ENCODE data around the gene OBSL1.

OBSL1 gene

DNA sequence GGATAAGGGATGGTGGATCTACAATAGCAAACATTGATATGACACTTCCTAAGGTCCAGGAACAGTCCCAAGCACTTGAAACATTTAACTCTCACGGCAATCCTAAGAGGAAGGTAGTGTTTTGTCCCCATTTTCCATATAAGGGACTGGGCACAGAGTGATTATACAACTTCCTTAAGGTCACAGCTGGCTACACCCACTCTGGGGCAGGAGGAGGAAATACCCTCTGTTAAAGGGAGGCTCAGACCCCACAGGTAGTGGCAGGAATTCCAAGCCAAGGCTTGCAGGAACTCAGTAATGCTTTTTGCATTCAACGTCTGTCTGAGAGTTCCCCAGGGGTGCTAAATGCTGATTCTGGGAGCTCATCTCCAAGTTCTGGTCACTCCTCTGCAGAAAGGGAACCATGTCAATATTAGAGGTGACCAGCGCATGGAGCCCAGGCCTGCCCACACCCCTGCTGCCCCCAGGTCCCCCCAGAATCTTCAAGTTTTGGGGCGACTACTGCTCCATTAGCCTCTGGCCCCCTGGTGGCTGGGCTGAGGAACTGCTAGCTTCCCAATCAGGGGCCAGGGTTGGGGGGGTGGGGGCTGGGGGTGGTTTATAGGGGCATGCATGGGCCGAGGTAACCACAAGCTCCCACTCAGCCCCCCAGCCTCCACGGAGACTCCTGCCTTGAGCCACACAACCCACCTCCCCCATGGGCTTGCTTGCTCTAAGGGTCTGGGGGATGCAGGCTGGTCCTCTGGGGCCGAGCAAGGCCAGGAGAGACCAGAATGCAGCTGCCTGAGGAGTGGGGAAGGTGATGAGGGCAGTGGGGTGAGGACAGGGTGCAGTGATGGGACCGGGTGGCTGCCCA, 11.1 kb downstream of the OBSL1 start:
- Histone ChIP-seq H3K36me3 (ENCODE audit: insufficient read depth, insufficient read length, low read length) (peaks cover 85% of the 10 kb centered on the region), H3K4me3 (ENCODE audit: insufficient read length, low read depth) (no peak overlapping the region), H3K27me3 (ENCODE audit: insufficient read depth, insufficient read length) (no peaks in the 10 kb centered on the region), H3K9me3 (ENCODE audit: insufficient read depth, low read length) (no peaks in the 10 kb centered on the region), H3K9ac (ENCODE audit: insufficient read length, low read depth) (no peak overlapping the region), H3K4me1 (ENCODE audit: insufficient read depth, insufficient read length) (peaks cover 34% of the 10 kb centered on the region)
- no peak for DNase-seq (ENCODE audit: low read depth, low spot score)
- no peak for TF ChIP-seq SUZ12 (IDR thresholded peaks at IDR 0.05; ENCODE audit: extremely low read depth, insufficient read depth, insufficient read length)
- no peak for TF ChIP-seq ZNF274 (IDR thresholded peaks at IDR 0.05; ENCODE audit: low read depth, low read length)
- TF ChIP-seq YY1 (IDR thresholded peaks at IDR 0.05; ENCODE audit: insufficient read depth, insufficient read length), result no peak

DNA sequence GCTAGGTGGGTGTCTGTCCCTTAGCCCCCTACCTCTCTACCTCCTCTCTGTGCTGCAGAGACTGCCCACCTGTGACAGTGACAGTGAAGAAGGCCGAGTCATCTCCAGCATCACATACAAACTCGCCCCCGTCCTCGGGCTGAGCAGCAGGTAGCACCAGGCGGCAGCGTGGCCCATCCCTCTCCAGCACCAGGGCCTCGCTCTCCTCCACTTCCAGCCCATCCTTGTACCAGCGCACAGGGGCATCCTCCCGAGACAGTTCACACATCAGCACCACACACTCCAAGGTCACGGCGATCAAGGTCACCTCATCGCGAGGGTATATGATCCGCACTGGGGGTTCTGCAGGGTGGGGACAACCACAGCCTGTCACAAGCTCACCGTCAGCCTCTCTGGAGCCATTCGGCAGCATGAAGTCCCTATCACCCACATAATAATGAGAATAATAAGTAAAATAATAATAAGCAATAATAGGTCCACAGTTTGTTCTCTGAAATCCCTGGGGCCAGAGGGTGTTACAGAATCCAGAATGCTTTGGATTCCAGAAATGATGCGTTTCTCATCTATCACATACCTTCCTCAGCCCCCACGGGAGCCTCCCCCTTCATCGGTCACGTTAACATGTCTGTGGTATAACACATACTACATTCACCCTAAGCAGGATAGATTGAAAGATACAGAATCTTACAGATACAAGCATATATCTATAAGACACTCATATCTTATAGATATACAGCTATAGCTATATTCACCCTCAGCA, 12.0 kb downstream of the OBSL1 start:
- no peaks in the 10 kb centered on the region for H3K9me3 ChIP-seq (ENCODE audit: insufficient read depth, low read length)
- no peak overlapping the region for H3K4me3 ChIP-seq (ENCODE audit: insufficient read length, low read depth)
- H3K27me3 ChIP-seq (ENCODE audit: insufficient read depth, insufficient read length), result no peaks in the 10 kb centered on the region
- no peak for DNase-seq (ENCODE audit: low read depth, low spot score)
- peaks cover 84% of the 10 kb centered on the region for H3K36me3 ChIP-seq (ENCODE audit: insufficient read depth, insufficient read length, low read length)
- TF ChIP-seq SUZ12 (IDR thresholded peaks at IDR 0.05; ENCODE audit: extremely low read depth, insufficient read depth, insufficient read length), result no peak
- TF ChIP-seq YY1 (IDR thresholded peaks at IDR 0.05; ENCODE audit: insufficient read depth, insufficient read length), result no peak
- H3K9ac ChIP-seq (ENCODE audit: insufficient read length, low read depth), result no peak overlapping the region
- peaks cover 28% of the 10 kb centered on the region for H3K4me1 ChIP-seq (ENCODE audit: insufficient read depth, insufficient read length)

DNA sequence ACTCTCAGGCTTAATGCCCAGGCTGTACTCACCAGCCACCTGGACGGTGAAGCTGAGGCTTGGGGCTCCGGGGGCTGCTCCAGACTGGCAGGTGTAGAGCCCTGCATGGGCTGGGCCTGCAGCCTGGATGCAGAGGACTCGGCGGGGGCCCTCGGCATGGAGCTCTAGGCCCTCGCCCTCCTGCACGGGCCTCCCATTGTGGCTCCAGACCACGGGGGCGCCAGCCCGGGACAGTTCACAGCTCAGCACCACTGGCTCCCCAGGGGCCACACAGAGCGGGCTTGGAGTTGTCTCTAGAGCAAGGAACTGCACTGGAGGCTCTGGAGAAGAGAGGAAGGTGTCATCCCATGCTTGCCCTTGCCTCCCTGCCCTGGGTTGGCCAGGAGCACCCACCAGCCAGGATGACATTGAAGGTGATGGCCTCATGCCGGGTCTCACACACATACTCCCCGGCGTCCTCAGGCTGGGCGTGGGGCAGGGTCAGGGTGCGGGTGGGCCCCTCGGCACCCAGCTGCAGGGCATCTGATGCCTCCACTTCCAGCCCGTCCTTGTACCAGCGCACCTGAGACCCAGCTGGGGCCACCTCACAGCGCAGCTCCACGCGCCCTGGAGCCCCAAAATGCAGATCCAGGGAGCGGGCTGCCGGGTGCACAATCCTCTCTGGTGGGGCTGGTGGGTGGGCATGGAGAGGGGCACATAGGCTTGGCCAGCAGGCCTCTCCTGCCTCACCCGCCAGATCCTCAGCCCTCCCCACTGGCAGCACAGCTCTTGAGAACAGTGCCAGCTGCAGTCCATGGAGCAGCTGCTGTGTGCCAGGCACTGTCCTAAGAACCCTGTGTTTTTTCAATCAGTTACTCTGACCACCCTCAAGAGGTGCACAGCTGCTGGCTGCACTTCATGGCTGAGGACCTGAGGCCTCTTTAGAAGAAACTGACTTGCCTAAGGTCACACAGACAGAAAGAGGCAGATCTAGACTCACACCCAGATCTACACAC, 13.3 kb downstream of the OBSL1 start:
- TF ChIP-seq YY1 (IDR thresholded peaks at IDR 0.05; ENCODE audit: insufficient read depth, insufficient read length) (no peak), ZNF274 (IDR thresholded peaks at IDR 0.05; ENCODE audit: low read depth, low read length) (no peak), SUZ12 (IDR thresholded peaks at IDR 0.05; ENCODE audit: extremely low read depth, insufficient read depth, insufficient read length) (no peak)
- H3K9me3 ChIP-seq (ENCODE audit: insufficient read depth, low read length), result no peaks in the 10 kb centered on the region
- H3K27me3 ChIP-seq (ENCODE audit: insufficient read depth, insufficient read length), result peaks cover 6% of the 10 kb centered on the region
- no peak for DNase-seq (ENCODE audit: low read depth, low spot score)
- H3K9ac ChIP-seq (ENCODE audit: insufficient read length, low read depth), result no peak overlapping the region
- H3K4me3 ChIP-seq (ENCODE audit: insufficient read length, low read depth), result no peak overlapping the region
- peaks cover 20% of the 10 kb centered on the region for H3K4me1 ChIP-seq (ENCODE audit: insufficient read depth, insufficient read length)
- peaks cover 77% of the 10 kb centered on the region for H3K36me3 ChIP-seq (ENCODE audit: insufficient read depth, insufficient read length, low read length)

DNA sequence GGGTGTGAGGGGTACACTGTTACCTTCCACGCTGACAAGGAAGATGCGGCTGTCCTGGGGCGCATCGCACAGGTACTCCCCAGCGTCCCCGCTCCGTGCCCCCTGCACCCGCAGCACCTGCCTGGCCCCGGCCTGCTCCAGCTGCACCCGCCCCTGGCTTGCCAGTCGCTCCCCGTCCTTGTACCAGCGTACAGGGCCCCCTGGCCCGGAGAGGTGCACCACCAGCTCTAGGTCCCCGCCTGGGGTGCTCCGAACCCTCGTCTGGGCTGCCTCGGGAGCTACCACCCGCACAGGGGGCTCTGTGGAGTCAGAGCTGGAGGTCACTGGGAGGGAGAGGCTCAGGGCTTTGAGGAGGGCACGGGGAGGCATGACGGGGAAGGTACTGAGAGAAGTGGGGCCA, 14.0 kb downstream of the OBSL1 start:
- peaks cover 12% of the 10 kb centered on the region for H3K27me3 ChIP-seq (ENCODE audit: insufficient read depth, insufficient read length)
- no peak overlapping the region for H3K9ac ChIP-seq (ENCODE audit: insufficient read length, low read depth)
- DNase-seq (ENCODE audit: low read depth, low spot score), result no peak
- H3K4me3 ChIP-seq (ENCODE audit: insufficient read length, low read depth), result no peak overlapping the region
- TF ChIP-seq ZNF274 (IDR thresholded peaks at IDR 0.05; ENCODE audit: low read depth, low read length) (no peak), YY1 (IDR thresholded peaks at IDR 0.05; ENCODE audit: insufficient read depth, insufficient read length) (no peak), SUZ12 (IDR thresholded peaks at IDR 0.05; ENCODE audit: extremely low read depth, insufficient read depth, insufficient read length) (no peak)
- no peaks in the 10 kb centered on the region for H3K9me3 ChIP-seq (ENCODE audit: insufficient read depth, low read length)
- peaks cover 19% of the 10 kb centered on the region for H3K4me1 ChIP-seq (ENCODE audit: insufficient read depth, insufficient read length)
- H3K36me3 ChIP-seq (ENCODE audit: insufficient read depth, insufficient read length, low read length), result peaks cover 69% of the 10 kb centered on the region

DNA sequence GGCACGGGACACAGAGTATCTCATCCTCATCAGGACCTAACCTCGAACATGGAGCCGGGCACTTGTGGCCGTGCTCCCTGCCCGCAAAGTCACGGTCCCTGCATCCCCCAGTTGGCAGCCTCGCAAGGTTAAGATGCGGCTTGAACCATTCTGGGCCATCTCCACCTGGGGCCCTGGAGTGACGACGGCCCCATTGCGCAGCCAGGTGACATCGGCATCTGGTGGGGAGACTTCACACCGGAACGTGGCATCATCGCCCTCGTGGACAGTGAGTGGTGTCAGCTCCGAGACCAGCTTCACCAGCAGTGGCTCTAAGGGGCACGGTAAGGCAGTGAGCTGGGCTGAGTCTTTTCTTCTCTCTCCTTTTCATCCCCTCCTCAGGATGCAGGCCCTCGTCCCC, 14.9 kb downstream of the OBSL1 start:
- Histone ChIP-seq H3K36me3 (ENCODE audit: insufficient read depth, insufficient read length, low read length) (peaks cover 60% of the 10 kb centered on the region), H3K9me3 (ENCODE audit: insufficient read depth, low read length) (no peaks in the 10 kb centered on the region), H3K27me3 (ENCODE audit: insufficient read depth, insufficient read length) (peaks cover 12% of the 10 kb centered on the region), H3K4me1 (ENCODE audit: insufficient read depth, insufficient read length) (peaks cover 16% of the 10 kb centered on the region), H3K9ac (ENCODE audit: insufficient read length, low read depth) (no peak overlapping the region), H3K4me3 (ENCODE audit: insufficient read length, low read depth) (no peak overlapping the region)
- no peak for TF ChIP-seq SUZ12 (IDR thresholded peaks at IDR 0.05; ENCODE audit: extremely low read depth, insufficient read depth, insufficient read length)
- no peak for TF ChIP-seq YY1 (IDR thresholded peaks at IDR 0.05; ENCODE audit: insufficient read depth, insufficient read length)
- TF ChIP-seq ZNF274 (IDR thresholded peaks at IDR 0.05; ENCODE audit: low read depth, low read length), result no peak
- no peak for DNase-seq (ENCODE audit: low read depth, low spot score)

DNA sequence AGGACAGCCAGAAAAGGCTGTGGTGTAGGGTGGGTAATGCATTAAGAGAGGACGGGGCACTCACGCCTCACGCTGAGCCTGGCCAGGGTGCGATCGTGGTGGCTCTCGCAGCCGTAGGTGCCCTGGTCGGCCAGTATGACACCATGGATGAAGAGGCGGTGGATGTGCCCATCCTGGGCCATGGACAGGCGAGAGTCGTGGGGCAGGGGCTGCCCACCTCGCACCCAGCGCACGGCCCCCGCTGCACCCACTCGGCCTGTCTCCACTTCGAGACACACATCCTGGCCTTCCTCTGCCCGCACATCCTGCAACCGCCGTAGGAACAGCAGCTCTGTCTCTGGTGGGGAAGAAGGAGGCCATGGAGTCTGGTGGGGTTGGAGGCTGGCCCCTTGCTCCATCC, 15.4 kb downstream of the OBSL1 start:
- TF ChIP-seq ZNF274 (IDR thresholded peaks at IDR 0.05; ENCODE audit: low read depth, low read length) (no peak), SUZ12 (IDR thresholded peaks at IDR 0.05; ENCODE audit: extremely low read depth, insufficient read depth, insufficient read length) (no peak), YY1 (IDR thresholded peaks at IDR 0.05; ENCODE audit: insufficient read depth, insufficient read length) (no peak)
- DNase-seq (ENCODE audit: low read depth, low spot score), result no peak
- Histone ChIP-seq H3K36me3 (ENCODE audit: insufficient read depth, insufficient read length, low read length) (peaks cover 58% of the 10 kb centered on the region), H3K27me3 (ENCODE audit: insufficient read depth, insufficient read length) (peaks cover 14% of the 10 kb centered on the region), H3K9ac (ENCODE audit: insufficient read length, low read depth) (no peak overlapping the region), H3K4me1 (ENCODE audit: insufficient read depth, insufficient read length) (peaks cover 15% of the 10 kb centered on the region), H3K4me3 (ENCODE audit: insufficient read length, low read depth) (no peak overlapping the region), H3K9me3 (ENCODE audit: insufficient read depth, low read length) (no peaks in the 10 kb centered on the region)
